ENCODE data around the gene CDKAL1. TPM values are rescaled to one million over a fixed set of nuclear protein-coding genes. Genes with fewer than 3 reads are reported as not detected.

CDKAL1 gene
- total and polyA plus RNA-seq, 10 donors = 4.8 to 26.9 (median 20.1) TPM

- WGBS, 5 donors = 13 to 29% (median 21%) methylated on average over 1 of the region's 1 CpG
- H3K27me3 ChIP-seq (replicated peaks in 1 of 7) = no peaks in the 10 kb centered on the region
- no peaks in the 10 kb centered on the region for H3K4me1 ChIP-seq
- no peak for DNase-seq
- H3K27ac ChIP-seq = no peak overlapping the region
- intact Hi-C loops (cut with DNase I; ENCODE audit: low total_unique reads) = no loop called here
- H3K36me3 ChIP-seq = peaks cover 0 to 10% (median 0%) of the 10 kb centered on the region in 6 donors
- no peak for TF ChIP-seq CTCF (IDR thresholded peaks at IDR 0.05 in 8 of 11, conservative IDR thresholded peaks at IDR 0.05 in 3 of 11)
- no peak overlapping the region for H3K4me3 ChIP-seq
- H3K9me3 ChIP-seq = no peaks in the 10 kb centered on the region
Observed at GRCh38 chr6:20846602-20847028, 312.4 kb downstream of the CDKAL1 start.

- H3K9me3 ChIP-seq = no peaks in the 10 kb centered on the region
- H3K4me1 ChIP-seq = no peaks in the 10 kb centered on the region
- no peak for DNase-seq
- 77 to 89% (median 85%) methylated on average over 3 of the region's 3 CpGs for whole genome bisulfite sequencing, 5 donors
- intact Hi-C loops (cut with DNase I; ENCODE audit: low total_unique reads) = no loop called here
- TF ChIP-seq CTCF (IDR thresholded peaks at IDR 0.05 in 8 of 11, conservative IDR thresholded peaks at IDR 0.05 in 3 of 11) (no peak), POLR2AphosphoS5 (IDR thresholded peaks at IDR 0.05) (no peak), POLR2A (IDR thresholded peaks at IDR 0.05) (no peak)
- H3K27ac ChIP-seq = no peak overlapping the region
- H3K36me3 ChIP-seq = peaks cover 0 to 10% (median 0%) of the 10 kb centered on the region in 6 donors
- H3K27me3 ChIP-seq (replicated peaks in 1 of 7) = no peaks in the 10 kb centered on the region
- no peak overlapping the region for H3K4me3 ChIP-seq
Observed at GRCh38 chr6:20847904-20848303, 313.6 kb downstream of the CDKAL1 start.

DNA sequence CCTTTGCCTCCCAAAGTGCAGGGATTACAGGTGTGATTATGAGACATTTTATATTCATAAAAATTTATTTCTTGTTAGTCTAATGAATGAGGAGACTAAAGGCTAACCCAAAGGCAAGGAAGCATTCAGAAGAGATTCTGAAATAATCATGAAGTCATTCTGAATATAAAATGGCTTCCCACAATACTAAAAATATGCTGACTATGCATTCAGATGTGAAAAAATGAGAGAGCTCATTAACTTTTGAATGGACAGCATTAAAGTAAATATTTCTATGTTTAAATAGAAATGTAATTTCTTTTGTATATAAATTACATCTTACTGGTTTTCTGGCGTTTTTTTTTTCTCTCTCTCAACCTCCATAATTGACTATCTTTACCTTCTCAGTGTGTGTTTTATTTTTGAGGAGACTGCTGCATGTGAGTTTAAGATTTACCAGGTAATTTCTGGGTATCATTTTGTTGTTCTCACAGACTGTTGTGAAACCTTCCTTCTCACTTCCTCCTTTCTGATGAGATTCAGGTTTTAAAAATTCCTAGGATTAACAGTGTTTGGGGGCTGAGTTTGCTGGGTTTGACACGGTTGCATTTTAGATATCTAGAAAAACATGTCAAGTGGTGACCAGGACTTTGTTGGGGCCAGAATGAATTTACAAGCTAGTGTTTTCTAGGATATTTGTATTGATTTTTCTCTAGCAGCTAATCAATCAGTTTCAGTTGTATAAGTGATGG, 316.6 kb downstream of the CDKAL1 start:
- DNase-seq = no peak
- intact Hi-C loops (cut with DNase I; ENCODE audit: low total_unique reads) = no loop called here
- H3K36me3 ChIP-seq = peaks cover 0 to 10% (median 0%) of the 10 kb centered on the region in 6 donors
- WGBS, 5 donors = 70 to 89% (median 83%) methylated on average over 2 of the region's 2 CpGs
- H3K4me3 ChIP-seq = no peak overlapping the region
- no peaks in the 10 kb centered on the region for H3K27me3 ChIP-seq (replicated peaks in 1 of 7)
- no peaks in the 10 kb centered on the region for H3K4me1 ChIP-seq
- no peak overlapping the region for H3K27ac ChIP-seq
- TF ChIP-seq CTCF (IDR thresholded peaks at IDR 0.05 in 8 of 11, conservative IDR thresholded peaks at IDR 0.05 in 3 of 11) = no peak
- no peak for TF ChIP-seq POLR2A (IDR thresholded peaks at IDR 0.05)
- H3K9me3 ChIP-seq = no peaks in the 10 kb centered on the region

DNA sequence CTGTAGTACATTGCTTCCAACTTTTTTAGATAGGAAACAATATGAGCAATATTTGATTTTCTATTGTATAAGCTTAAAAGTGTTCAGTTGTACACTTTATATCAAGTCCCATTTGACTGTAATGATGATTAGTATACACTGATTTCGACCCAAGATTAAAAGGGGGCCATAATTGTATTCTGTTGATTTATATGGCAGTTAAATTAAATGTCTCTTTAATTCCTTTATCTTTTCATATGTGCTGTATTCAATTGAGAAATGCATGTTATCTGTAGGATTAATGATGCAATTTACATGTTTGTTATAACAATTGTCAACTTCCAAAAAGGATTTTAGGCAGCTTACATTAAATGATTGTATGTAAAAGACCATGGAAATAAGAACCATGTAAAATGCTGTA, 317.5 kb downstream of the CDKAL1 start:
- intact Hi-C loops (cut with DNase I; ENCODE audit: low total_unique reads) = no loop called here
- TF ChIP-seq POLR2A (IDR thresholded peaks at IDR 0.05) = no peak
- no peak for TF ChIP-seq POLR2AphosphoS5 (IDR thresholded peaks at IDR 0.05)
- no peak for TF ChIP-seq CTCF (IDR thresholded peaks at IDR 0.05 in 8 of 11, conservative IDR thresholded peaks at IDR 0.05 in 3 of 11)
- H3K9me3 ChIP-seq = no peaks in the 10 kb centered on the region
- DNase-seq = no peak
- no peak overlapping the region for H3K4me3 ChIP-seq
- WGBS, 5 donors = 73 to 94% (median 88%) methylated on average over 1 of the region's 1 CpG
- H3K4me1 ChIP-seq = no peaks in the 10 kb centered on the region
- H3K27ac ChIP-seq = no peak overlapping the region
- peaks cover 0 to 10% (median 0%) of the 10 kb centered on the region in 6 donors for H3K36me3 ChIP-seq
- H3K27me3 ChIP-seq (replicated peaks in 1 of 7) = no peaks in the 10 kb centered on the region

All from spleen (tissue), 11 donors.